Fibroblast of pulmonary artery (primary cell): ENCODE measurements around the gene NIN.

ENCODE experiments used
- DNase-seq: peaks from one replicate; pipeline ENCODE4 v3.0.0-alpha.2; 2010; ENCODE audit warnings: low read depth
- H3K4me3 ChIP-seq: replicated peaks from 2 replicates; pipeline ENCODE4 v1.5.1; 2011; ENCODE audit warnings: low read depth, mild to moderate bottlenecking, control low read depth, low read length, moderate library complexity
- TF ChIP-seq, protein P1 (sequence below): IDR thresholded peaks from 2 replicates; pipeline ENCODE4 v1.5.1; 2011; ENCODE audit warnings: mild to moderate bottlenecking, control low read depth, low read length, inconsistent platforms; ENCODE audit errors: missing control alignments

The NIN gene, protein sequence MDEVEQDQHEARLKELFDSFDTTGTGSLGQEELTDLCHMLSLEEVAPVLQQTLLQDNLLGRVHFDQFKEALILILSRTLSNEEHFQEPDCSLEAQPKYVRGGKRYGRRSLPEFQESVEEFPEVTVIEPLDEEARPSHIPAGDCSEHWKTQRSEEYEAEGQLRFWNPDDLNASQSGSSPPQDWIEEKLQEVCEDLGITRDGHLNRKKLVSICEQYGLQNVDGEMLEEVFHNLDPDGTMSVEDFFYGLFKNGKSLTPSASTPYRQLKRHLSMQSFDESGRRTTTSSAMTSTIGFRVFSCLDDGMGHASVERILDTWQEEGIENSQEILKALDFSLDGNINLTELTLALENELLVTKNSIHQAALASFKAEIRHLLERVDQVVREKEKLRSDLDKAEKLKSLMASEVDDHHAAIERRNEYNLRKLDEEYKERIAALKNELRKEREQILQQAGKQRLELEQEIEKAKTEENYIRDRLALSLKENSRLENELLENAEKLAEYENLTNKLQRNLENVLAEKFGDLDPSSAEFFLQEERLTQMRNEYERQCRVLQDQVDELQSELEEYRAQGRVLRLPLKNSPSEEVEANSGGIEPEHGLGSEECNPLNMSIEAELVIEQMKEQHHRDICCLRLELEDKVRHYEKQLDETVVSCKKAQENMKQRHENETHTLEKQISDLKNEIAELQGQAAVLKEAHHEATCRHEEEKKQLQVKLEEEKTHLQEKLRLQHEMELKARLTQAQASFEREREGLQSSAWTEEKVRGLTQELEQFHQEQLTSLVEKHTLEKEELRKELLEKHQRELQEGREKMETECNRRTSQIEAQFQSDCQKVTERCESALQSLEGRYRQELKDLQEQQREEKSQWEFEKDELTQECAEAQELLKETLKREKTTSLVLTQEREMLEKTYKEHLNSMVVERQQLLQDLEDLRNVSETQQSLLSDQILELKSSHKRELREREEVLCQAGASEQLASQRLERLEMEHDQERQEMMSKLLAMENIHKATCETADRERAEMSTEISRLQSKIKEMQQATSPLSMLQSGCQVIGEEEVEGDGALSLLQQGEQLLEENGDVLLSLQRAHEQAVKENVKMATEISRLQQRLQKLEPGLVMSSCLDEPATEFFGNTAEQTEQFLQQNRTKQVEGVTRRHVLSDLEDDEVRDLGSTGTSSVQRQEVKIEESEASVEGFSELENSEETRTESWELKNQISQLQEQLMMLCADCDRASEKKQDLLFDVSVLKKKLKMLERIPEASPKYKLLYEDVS (N-terminal part only)

DNA sequence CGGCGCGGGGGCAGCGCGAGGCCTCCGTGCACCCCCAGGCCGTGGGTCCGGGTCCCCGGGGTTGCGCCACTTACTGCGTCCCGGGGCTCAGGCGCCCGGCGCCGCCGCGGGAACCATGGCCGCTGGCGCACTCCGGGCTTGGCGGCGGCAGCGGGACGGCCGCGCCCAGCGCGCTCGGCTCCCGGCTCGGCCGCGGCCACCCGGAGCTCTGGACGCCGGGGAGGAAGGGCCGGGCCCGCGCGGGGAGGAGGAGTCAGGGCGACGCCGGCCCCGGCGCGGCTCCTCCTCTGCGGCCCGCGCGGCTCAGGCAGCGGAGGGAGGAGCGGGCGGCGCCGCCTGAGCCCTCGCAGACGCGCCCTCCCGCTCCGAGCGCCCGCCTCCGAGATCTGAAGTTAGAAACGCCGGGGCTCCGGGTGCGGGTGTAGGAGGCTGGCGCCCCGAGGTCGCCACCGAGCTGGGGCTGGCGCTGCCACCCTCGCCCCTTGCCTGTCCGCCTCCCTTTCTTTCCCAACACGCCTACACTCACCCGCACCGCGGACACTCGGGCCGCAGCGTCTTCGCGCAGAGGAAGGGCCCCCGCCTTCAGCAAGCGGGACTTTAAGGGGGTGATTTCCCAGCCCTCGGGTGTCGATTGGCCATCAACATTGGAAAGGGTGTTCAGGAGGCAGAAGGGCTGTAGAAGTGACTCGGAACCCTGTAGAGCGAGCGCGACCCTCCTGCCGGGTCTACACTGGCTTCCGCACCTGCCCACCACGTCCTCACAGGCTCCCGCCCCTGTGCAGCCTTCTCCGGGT, at the start of gene NIN:
Gene NIN (minus strand): TSS at position 231 of the 794 bp plus-strand sequence. CDS start 9,106 bp downstream, outside the sequence.
- H3K4me3 ChIP-seq: peak within 1 kb of the TSS; percentile 73
- peak; percentile 74 for DNase-seq
- TF ChIP-seq, protein P1, sequence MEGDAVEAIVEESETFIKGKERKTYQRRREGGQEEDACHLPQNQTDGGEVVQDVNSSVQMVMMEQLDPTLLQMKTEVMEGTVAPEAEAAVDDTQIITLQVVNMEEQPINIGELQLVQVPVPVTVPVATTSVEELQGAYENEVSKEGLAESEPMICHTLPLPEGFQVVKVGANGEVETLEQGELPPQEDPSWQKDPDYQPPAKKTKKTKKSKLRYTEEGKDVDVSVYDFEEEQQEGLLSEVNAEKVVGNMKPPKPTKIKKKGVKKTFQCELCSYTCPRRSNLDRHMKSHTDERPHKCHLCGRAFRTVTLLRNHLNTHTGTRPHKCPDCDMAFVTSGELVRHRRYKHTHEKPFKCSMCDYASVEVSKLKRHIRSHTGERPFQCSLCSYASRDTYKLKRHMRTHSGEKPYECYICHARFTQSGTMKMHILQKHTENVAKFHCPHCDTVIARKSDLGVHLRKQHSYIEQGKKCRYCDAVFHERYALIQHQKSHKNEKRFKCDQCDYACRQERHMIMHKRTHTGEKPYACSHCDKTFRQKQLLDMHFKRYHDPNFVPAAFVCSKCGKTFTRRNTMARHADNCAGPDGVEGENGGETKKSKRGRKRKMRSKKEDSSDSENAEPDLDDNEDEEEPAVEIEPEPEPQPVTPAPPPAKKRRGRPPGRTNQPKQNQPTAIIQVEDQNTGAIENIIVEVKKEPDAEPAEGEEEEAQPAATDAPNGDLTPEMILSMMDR: no peak

DNA sequence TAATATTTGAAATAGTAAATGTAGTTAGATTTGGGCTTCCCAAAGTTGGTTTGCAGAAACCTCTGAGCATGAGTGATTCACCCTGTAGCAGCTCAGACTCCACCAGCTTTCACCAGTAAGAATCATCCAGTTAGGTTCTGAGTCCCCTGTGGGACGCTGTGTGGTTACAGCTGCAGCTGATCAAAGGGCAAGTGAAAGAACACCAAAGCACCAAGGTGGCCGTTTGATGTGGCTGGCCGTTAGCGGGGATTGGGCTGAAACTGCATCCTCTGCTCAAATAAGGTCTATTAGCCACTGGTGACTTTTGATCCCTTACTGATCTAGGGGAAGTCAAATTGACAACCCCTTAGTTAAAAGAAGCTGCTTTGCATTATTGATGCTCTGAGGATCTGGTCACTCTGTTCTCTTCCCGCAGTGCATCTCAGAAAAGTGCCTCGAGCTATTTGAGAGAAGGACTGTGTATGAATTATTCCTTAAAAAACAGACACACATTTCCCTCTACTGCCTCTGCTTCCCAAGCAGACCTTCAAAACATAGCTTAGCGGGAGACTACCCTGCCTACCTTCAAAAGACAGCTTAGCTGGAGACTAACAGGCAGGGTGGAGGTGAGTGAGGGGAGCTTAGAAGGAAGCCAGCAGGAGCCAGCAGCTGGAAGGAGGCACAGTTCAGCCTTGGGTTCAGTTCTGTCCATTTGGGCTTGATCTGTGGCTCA, 44.6 kb upstream of the NIN start:
- no peak for DNase-seq
- H3K4me3 ChIP-seq: no peak overlapping the region
- TF ChIP-seq, protein P1: no peak

DNA sequence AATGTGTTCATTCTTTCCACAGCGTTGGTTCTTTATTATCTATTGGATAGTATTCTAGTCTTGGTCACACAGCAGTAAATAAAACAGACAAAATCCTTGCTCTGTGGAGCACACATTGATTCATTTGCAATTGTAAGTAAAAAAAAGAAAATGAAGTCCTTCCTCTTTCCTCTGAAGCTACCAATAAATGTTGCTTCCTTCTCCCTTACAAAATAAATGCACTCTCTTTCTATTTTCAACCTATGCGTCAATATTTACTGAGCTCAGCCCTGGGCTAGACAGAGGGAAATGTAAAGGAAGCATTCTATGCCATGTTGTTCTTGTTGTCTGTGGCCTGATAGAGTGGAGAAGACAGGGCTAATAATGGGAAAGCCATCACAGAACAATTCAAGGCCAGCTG, 43.8 kb upstream of the NIN start:
- no peak for DNase-seq
- TF ChIP-seq, protein P1: no peak
- no peak overlapping the region for H3K4me3 ChIP-seq

DNA sequence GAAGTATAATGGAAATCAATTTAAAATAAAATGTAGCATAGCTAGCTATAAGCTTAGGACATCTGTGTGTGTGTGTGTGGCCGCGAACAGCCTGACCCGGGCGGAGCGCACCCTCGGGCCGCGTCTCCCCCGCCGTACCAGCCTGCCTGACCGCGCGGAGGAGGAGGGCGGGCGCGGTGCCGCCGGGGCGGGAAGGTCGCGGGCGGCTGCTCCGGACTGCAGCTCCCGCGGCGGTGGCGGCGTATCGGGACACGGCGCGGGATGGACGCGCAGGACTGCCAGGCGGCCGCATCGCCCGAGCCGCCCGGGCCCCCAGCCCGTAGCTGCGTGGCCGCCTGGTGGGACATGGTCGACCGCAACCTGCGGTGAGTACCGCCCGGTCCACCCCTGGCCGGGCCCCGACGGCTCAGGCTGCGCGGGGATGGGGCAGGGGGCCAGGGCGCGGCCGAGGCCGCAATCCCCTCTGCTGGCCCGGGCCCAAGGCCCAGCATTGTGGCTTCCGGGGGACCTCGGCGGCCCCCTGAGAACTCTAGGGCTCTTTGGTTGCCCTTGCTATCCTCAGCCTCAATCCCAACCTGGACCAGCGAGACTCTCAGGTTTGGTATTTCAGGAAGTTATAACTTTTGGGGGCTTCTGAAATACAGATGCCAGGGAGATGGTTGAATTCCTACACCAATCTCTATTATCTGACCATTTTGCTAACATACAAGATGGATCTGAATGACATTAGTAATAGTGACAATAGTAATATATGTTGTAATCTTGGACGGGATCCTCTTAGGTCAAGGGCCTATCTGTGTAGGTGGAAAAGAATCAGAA, 41.2 kb upstream of the NIN start, which contains the start of gene ABHD12B:
Gene ABHD12B (plus strand): TSS at position 140 of the 819 bp plus-strand sequence. CDS start 122 bp downstream, at position 262.
- no peak within 1 kb of the TSS for H3K4me3 ChIP-seq
- TF ChIP-seq, protein P1: no peak
- peak; percentile 9 for DNase-seq

DNA sequence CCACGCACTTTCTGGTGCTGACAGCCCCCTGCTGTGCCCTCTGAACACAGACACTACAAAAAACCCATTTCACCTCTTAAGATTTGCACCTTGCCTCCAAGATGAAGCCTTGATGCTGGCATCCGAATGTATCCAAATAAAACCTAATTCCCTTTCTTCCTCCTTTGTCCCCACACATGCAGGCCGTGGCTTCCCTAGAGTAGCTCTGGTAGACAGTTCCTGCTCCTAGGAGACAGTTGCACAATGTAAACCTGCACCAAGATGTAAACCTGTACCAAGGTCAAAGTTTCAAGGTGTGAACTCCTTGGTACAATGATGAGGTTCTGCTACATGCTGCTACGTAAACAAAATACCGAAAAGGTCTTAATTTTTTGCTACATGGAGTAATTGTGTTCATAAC, 40.3 kb upstream of the NIN start:
- DNase-seq: no peak
- TF ChIP-seq, protein P1: no peak
- H3K4me3 ChIP-seq: no peak overlapping the region
